Ishikawa (cell line): Measurements from ENCODE around the gene OR5I1.

Experiments used
- CEBPB ChIP-seq: IDR thresholded peaks from 2 replicates; pipeline ENCODE4 v1.6.1; 2012
- CREB1 ChIP-seq: IDR thresholded peaks from 2 replicates; pipeline ENCODE4 v1.6.1; 2012; ENCODE audit warnings: low read depth
- EGR1 ChIP-seq: IDR thresholded peaks from 2 replicates; pipeline ENCODE4 v1.6.1; 2012
- MAX ChIP-seq: IDR thresholded peaks from 2 replicates; pipeline ENCODE4 v1.6.1; 2012
- REST ChIP-seq: IDR thresholded peaks from 2 replicates; pipeline ENCODE4 v1.6.1; 2012; ENCODE audit warnings: low read depth, mild to moderate bottlenecking
- TAF1 ChIP-seq: IDR thresholded peaks from 2 replicates; pipeline ENCODE4 v1.6.1; 2012; ENCODE audit warnings: low read depth, mild to moderate bottlenecking
- TCF12 ChIP-seq: IDR thresholded peaks from 2 replicates; pipeline ENCODE4 v1.6.1; 2012; ENCODE audit warnings: low read depth
- YY1 ChIP-seq: IDR thresholded peaks from 2 replicates; pipeline ENCODE4 v1.6.1; 2012; ENCODE audit warnings: low read depth

GRCh38 chr11:55956521-55956920, 20.3 kb upstream of the OR5I1 start:
- TF ChIP-seq TAF1 (no peak), MAX (no peak), TCF12 (no peak), YY1 (no peak), EGR1 (no peak), CEBPB (no peak), CREB1 (no peak), REST (no peak)
